Activated B cell treated with CpG ODN at 0.5 μM for 24 hours (primary cell): Measurements from ENCODE around the gene INHBC. TPM values are rescaled to one million over a fixed set of nuclear protein-coding genes. Genes with fewer than 3 reads are reported as not detected.

Experiments
- ATAC-seq: fragments of 200-7000 bp; cut with Tn5 transposase; one replicate; pipeline ENCODE4 v1.10.0; 2021; ENCODE audit warnings: low read depth, mild to moderate bottlenecking, moderate library complexity
- CTCF ChIA-PET: fragments of 350-600 bp; sonication (Branson Sonifier 250); formaldehyde crosslinking; loops from one replicate; lab custom pipeline; 2021; ENCODE audit warnings: antibody characterized with exemption; lab: Charles Lee
- POLR2A ChIA-PET: fragments of 350-600 bp; sonication (Branson Sonifier 250); formaldehyde crosslinking; loops from one replicate; lab custom pipeline; 2021; ENCODE audit warnings: antibody characterized with exemption; lab: Charles Lee
- DNase-seq: peaks from one replicate; pipeline ENCODE4 v3.0.0; 2022
- H3K27ac Mint-ChIP-seq: one replicate; pipeline ENCODE4 v1.8.0; 2020; ENCODE audit warnings: mixed read lengths
- H3K27me3 Mint-ChIP-seq: one replicate; pipeline ENCODE4 v1.8.0; 2021; ENCODE audit warnings: mixed read lengths
- H3K36me3 Mint-ChIP-seq: one replicate; pipeline ENCODE4 v1.8.0; 2021; ENCODE audit warnings: low read depth, mixed read lengths
- H3K4me1 Mint-ChIP-seq: one replicate; pipeline ENCODE4 v1.8.0; 2021; ENCODE audit warnings: mixed read lengths
- H3K4me3 Mint-ChIP-seq: one replicate; pipeline ENCODE4 v1.8.0; 2020; ENCODE audit warnings: mild to moderate bottlenecking, mixed read lengths
- H3K9me3 Mint-ChIP-seq: one replicate; pipeline ENCODE4 v1.8.0; 2020; ENCODE audit warnings: mixed read lengths
- CTCF ChIP-seq: fragments of 200-600 bp; IDR thresholded peaks from one replicate; pipeline ENCODE4 v1.8.0; 2022; ENCODE audit warnings: antibody characterized with exemption, mild to moderate bottlenecking
- intact Hi-C: fragments of 100-400 bp; cut with micrococcal nuclease; formaldehyde crosslinking; loops from one replicate; pipeline ENCODE4 v1.15.1; 2024
- total RNA-seq: library from RNA; stranded (reverse); gene quantifications from 2 replicates; pipeline ENCODE4 v1.2.3, GENCODE V29; 2022

Gene INHBC
- total RNA-seq, 1 donor from 2014 or later, result not detected

- ChIA-PET POLR2A (interaction anchor here (0.6 to 1.3 kb wide), 5 partner anchors 9 to 329 kb away, joined by 3 to 5 read pairs (median 4); no protein-coding TSS in a partner anchor), CTCF (interaction anchor here (0.7 to 5.4 kb wide), 16 partner anchors 9 to 341 kb away, joined by 3 to 67 read pairs (median 4); partner anchors contain the start of genes INHBC and STAT6)
- ATAC-seq (peak; percentile 71), DNase-seq (peak; percentile 45)
- Mint-ChIP-seq H3K4me3 (no peak overlapping the region), H3K27ac (no peak overlapping the region), H3K36me3 (no peaks in the 10 kb centered on the region), H3K4me1 (peaks cover 12% of the 10 kb centered on the region), H3K9me3 (no peaks in the 10 kb centered on the region), H3K27me3 (no peaks in the 10 kb centered on the region)
- intact Hi-C loops, result loop anchor here (1.0 to 10.0 kb wide), 2 partner anchors 146 to 328 kb away; partner anchors contain the start of gene LRP1
- TF ChIP-seq CTCF, result no peak
These were observed 18.4 kb downstream of the INHBC start for GRCh38 chr12:57452937-57453509.

GRCh38 chr12:57454213-57454565 lies 19.6 kb downstream of the INHBC start:
- ChIA-PET POLR2A (no interaction called here), CTCF (interaction anchor here (1.6 to 5.4 kb wide), 6 partner anchors 20 to 330 kb away, joined by 4 to 67 read pairs (median 11); partner anchors contain the start of gene INHBC)
- H3K4me1 Mint-ChIP-seq, result peaks cover 23% of the 10 kb centered on the region
- TF ChIP-seq CTCF, result no peak
- H3K27ac Mint-ChIP-seq, result no peak overlapping the region
- H3K27me3 Mint-ChIP-seq, result no peaks in the 10 kb centered on the region
- no peaks in the 10 kb centered on the region for H3K9me3 Mint-ChIP-seq
- ATAC-seq (no peak), DNase-seq (no peak)
- H3K36me3 Mint-ChIP-seq, result peaks cover 3% of the 10 kb centered on the region
- no peak overlapping the region for H3K4me3 Mint-ChIP-seq
- intact Hi-C loops, result loop anchor here (10.0 kb wide), 1 partner anchor 329 kb away; the partner anchor contains the start of gene LRP1

- Mint-ChIP-seq H3K27ac (peak within 1 kb of the TSS; percentile 57), H3K4me3 (peak within 1 kb of the TSS; percentile 76), H3K4me1 (peaks cover 29% of the 10 kb centered on the region), H3K9me3 (no peaks in the 10 kb centered on the region), H3K27me3 (no peaks in the 10 kb centered on the region), H3K36me3 (peaks cover 8% of the 10 kb centered on the region)
- intact Hi-C loops, result loop anchor here (5.0 to 10.0 kb wide), 2 partner anchors 288 to 330 kb away; partner anchors contain the start of gene LRP1
- no peak for DNase-seq
- TF ChIP-seq CTCF, result no peak
- ChIA-PET POLR2A (interaction anchor here (0.6 to 1.0 kb wide), 4 partner anchors 22 to 1304 kb away, joined by 3 to 4 read pairs (median 4); partner anchors contain the start of genes EEF1AKMT3 and METTL1), CTCF (interaction anchor here (0.9 to 5.4 kb wide), 11 partner anchors 21 to 331 kb away, joined by 3 to 67 read pairs (median 3); partner anchors contain the start of gene INHBC)
- ATAC-seq, result no peak
These were observed 20.2 kb downstream of the INHBC start, which contains the start of gene INHBE for GRCh38 chr12:57454566-57455373. INHBE (plus strand) TSS chr12:57455307; CDS start chr12:57455537, 230 bp downstream.

- DNase-seq, result no peak
- CTCF ChIA-PET, result interaction anchor here (0.8 to 5.4 kb wide), 14 partner anchors 10 to 213 kb away, joined by 3 to 67 read pairs (median 3); partner anchors contain the start of gene INHBC
- no peaks in the 10 kb centered on the region for H3K9me3 Mint-ChIP-seq
- peak overlapping the region; percentile 57 for H3K27ac Mint-ChIP-seq
- intact Hi-C loops, result loop anchor here (1.0 to 10.0 kb wide), 3 partner anchors 192 to 331 kb away; partner anchors contain the start of gene LRP1
- peaks cover 33% of the 10 kb centered on the region for H3K4me1 Mint-ChIP-seq
- POLR2A ChIA-PET, result interaction anchor here (0.6 to 1.0 kb wide), 6 partner anchors 22 to 1305 kb away, joined by 3 to 4 read pairs (median 3); partner anchors contain the start of genes EEF1AKMT3 and METTL1
- no peak for TF ChIP-seq CTCF
- no peaks in the 10 kb centered on the region for H3K27me3 Mint-ChIP-seq
- peak overlapping the region; percentile 76 for H3K4me3 Mint-ChIP-seq
- no peak for ATAC-seq
- H3K36me3 Mint-ChIP-seq, result peaks cover 8% of the 10 kb centered on the region
These were observed 21.0 kb downstream of the INHBC start for GRCh38 chr12:57455374-57456144.
